Tibial artery (tissue), 4 donors: ENCODE data around the gene SLC30A7.

Source experiments
- DNase-seq, 2 donors: peaks; one replicate each; pipeline ENCODE4 v3.0.0-alpha.2; 2019
- H3K27ac ChIP-seq, 2 donors: fragments of 200-600 bp; sonication (generic) in 1 of 2; 1 replicate in 1 of 2; 2 replicates in 1 of 2; pipeline ENCODE4 v1.5.1; 2018 to 2019; ENCODE audit warnings: mild to moderate bottlenecking in 1 of 2
- H3K27me3 ChIP-seq, 2 donors: fragments of 200-600 bp; sonication (generic) in 1 of 2; one replicate each; pipeline versions ENCODE4 v1.5.1 to v1.6.0; 2016 to 2019
- H3K36me3 ChIP-seq, 3 donors: fragments of 200-600 bp; sonication (generic) in 2 of 3; one replicate each; pipeline ENCODE4 v1.5.1; 2016 to 2019; ENCODE audit warnings: mild to moderate bottlenecking in 2 of 3
- H3K4me1 ChIP-seq, 4 donors: fragments of 200-600 bp; sonication (generic) in 2 of 4; 1 replicate in 3 of 4; 2 replicates in 1 of 4; pipeline ENCODE4 v1.5.1; 2016 to 2019
- H3K4me3 ChIP-seq, 2 donors: fragments of 200-600 bp; sonication (generic) in 1 of 2; 1 replicate in 1 of 2; 2 replicates in 1 of 2; pipeline ENCODE4 v1.5.1; 2018 to 2019; ENCODE audit warnings: mild to moderate bottlenecking in 2 of 2
- H3K9me3 ChIP-seq, 3 donors: fragments of 200-600 bp; sonication (generic) in 1 of 3; one replicate each; pipeline ENCODE4 v1.5.1; 2016 to 2019
- CTCF ChIP-seq, 2 experiments: fragments of 200-600 bp in 1 of 2; fragments of 450-650 bp in 1 of 2; IDR thresholded peaks; one replicate each; pipeline ENCODE4 v1.5.1; 2017 to 2019; ENCODE audit warnings: antibody characterized with exemption in 2 of 2, mild to moderate bottlenecking in 1 of 2, moderate library complexity in 1 of 2
- intact Hi-C: fragments of 100-400 bp; cut with DNase I; formaldehyde crosslinking; loops from one replicate; pipeline ENCODE4 v1.15.0; 2023; ENCODE audit warnings: low total_unique reads

Gene SLC30A7

GRCh38 chr1:100912019-100912418, 16.1 kb downstream of the SLC30A7 start:
- Histone ChIP-seq H3K27me3 (no peaks in the 10 kb centered on the region), H3K9me3 (no peaks in the 10 kb centered on the region), H3K4me1 (no peaks in the 10 kb centered on the region), H3K4me3 (no peak overlapping the region), H3K36me3 (peaks cover 41 to 85% (median 53%) of the 10 kb centered on the region in 3 donors), H3K27ac (no peak overlapping the region)
- intact Hi-C loops = no loop called here
- DNase-seq = no peak
- TF ChIP-seq CTCF (IDR thresholded peaks at IDR 0.05) = no peak

- no peak for DNase-seq
- Histone ChIP-seq H3K27ac (no peak overlapping the region), H3K4me1 (no peaks in the 10 kb centered on the region), H3K36me3 (peaks cover 8 to 37% (median 25%) of the 10 kb centered on the region in 3 donors), H3K9me3 (no peaks in the 10 kb centered on the region), H3K4me3 (no peak overlapping the region), H3K27me3 (no peaks in the 10 kb centered on the region)
- TF ChIP-seq CTCF (IDR thresholded peaks at IDR 0.05) = peak; percentile 63 to 72
- intact Hi-C loops = loop anchor here (5.0 kb wide), 1 partner anchor 366 kb away; no protein-coding TSS in a partner anchor
These were observed 25.3 kb downstream of the SLC30A7 start for GRCh38 chr1:100921110-100921706.

- H3K4me1 ChIP-seq = no peaks in the 10 kb centered on the region
- intact Hi-C loops = loop anchor here (5.0 kb wide), 1 partner anchor 363 kb away; no protein-coding TSS in a partner anchor
- peaks cover 0 to 16% (median 7%) of the 10 kb centered on the region in 3 donors for H3K36me3 ChIP-seq
- no peak for TF ChIP-seq CTCF (IDR thresholded peaks at IDR 0.05)
- H3K4me3 ChIP-seq = no peak overlapping the region
- H3K27ac ChIP-seq = no peak overlapping the region
- DNase-seq = no peak
- H3K9me3 ChIP-seq = no peaks in the 10 kb centered on the region
- H3K27me3 ChIP-seq = no peaks in the 10 kb centered on the region
These were observed 28.3 kb downstream of the SLC30A7 start for GRCh38 chr1:100924212-100924611.

GRCh38 chr1:100924991-100925390, 29.1 kb downstream of the SLC30A7 start:
- no peak overlapping the region for H3K4me3 ChIP-seq
- no peak for DNase-seq
- no peaks in the 10 kb centered on the region for H3K27me3 ChIP-seq
- H3K27ac ChIP-seq = no peak overlapping the region
- H3K36me3 ChIP-seq = peaks cover 0 to 16% (median 6%) of the 10 kb centered on the region in 3 donors
- no peaks in the 10 kb centered on the region for H3K4me1 ChIP-seq
- H3K9me3 ChIP-seq = no peaks in the 10 kb centered on the region
- intact Hi-C loops = loop anchor here (5.0 kb wide), 1 partner anchor 362 kb away; no protein-coding TSS in a partner anchor
- no peak for TF ChIP-seq CTCF (IDR thresholded peaks at IDR 0.05)

- no peak for DNase-seq
- Histone ChIP-seq H3K27me3 (no peaks in the 10 kb centered on the region), H3K9me3 (no peaks in the 10 kb centered on the region), H3K4me3 (no peak overlapping the region), H3K36me3 (peaks cover 0 to 16% (median 6%) of the 10 kb centered on the region in 3 donors), H3K4me1 (no peaks in the 10 kb centered on the region), H3K27ac (no peak overlapping the region)
- no peak for TF ChIP-seq CTCF (IDR thresholded peaks at IDR 0.05)
- intact Hi-C loops = no loop called here
These were observed 30.4 kb downstream of the SLC30A7 start for GRCh38 chr1:100926240-100926639.
